ENCODE results near the gene RBM4B. TPM values are rescaled to one million over a fixed set of nuclear protein-coding genes. Genes with fewer than 3 reads are reported as not detected.

Gene RBM4B
- total and polyA plus RNA-seq, 2 of the 4 experiments (the other 2 are of a cell fraction) = 23.1 to 26.7 TPM

DNA sequence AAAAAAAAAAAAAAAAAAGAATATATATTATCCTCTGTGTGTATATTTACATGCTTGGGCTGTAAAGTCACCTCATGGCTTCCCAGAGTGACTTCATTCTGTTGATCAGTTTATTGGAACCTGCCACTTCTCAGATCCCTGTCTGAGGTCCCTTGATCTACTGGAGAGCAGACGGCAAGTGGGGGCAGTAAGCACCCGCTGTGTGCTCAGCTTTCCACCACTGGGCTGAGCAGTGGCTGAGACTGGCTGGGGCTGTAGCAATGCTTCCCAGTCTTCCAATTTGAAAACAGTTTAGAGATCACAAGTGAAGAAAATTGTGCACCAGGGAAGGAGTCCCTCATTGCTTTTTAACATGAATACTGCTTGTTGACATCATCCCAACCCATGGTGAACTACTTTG, 6.9 kb upstream of the RBM4B start (continued):
- TF ChIP-seq, protein P1, sequence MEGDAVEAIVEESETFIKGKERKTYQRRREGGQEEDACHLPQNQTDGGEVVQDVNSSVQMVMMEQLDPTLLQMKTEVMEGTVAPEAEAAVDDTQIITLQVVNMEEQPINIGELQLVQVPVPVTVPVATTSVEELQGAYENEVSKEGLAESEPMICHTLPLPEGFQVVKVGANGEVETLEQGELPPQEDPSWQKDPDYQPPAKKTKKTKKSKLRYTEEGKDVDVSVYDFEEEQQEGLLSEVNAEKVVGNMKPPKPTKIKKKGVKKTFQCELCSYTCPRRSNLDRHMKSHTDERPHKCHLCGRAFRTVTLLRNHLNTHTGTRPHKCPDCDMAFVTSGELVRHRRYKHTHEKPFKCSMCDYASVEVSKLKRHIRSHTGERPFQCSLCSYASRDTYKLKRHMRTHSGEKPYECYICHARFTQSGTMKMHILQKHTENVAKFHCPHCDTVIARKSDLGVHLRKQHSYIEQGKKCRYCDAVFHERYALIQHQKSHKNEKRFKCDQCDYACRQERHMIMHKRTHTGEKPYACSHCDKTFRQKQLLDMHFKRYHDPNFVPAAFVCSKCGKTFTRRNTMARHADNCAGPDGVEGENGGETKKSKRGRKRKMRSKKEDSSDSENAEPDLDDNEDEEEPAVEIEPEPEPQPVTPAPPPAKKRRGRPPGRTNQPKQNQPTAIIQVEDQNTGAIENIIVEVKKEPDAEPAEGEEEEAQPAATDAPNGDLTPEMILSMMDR (conservative IDR thresholded peaks at IDR 0.05; ENCODE audit: low read depth, low read length) = no peak
- no peak for TF ChIP-seq FOS (IDR thresholded peaks at IDR 0.05; ENCODE audit: low read depth, low read length)

DNA sequence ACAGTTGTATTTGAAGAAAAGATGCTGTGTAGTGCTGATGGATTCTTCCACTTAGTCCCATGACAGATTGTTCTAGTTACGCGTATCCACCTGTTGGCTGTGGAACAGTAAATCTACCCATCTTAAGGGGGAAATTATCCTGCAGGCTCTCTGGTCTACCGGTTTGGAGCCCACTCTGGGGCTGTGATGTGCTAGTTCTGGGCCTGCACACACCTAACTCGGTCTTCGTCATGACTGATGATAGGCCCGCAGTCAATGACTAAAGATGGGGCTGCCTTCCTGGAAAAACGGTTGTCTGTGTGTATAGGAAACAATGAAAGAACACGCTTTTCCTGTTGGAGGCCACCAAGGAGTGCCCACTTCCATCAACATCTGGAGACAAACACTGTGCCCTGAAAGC, 6.2 kb upstream of the RBM4B start:
- POLR2A ChIA-PET (ENCODE audit: unreplicated experiment) = no interaction called here
- in situ Hi-C loops (cut with MboI; ENCODE audit: low sequenced_read_pairs) = loop anchor here (10.0 kb wide), 1 partner anchor 279 kb away; no protein-coding TSS in a partner anchor
- no peak overlapping the region for H2AK9ac ChIP-seq (replicated peaks; ENCODE audit: low read depth, low read length, poor library complexity)
- no peak overlapping the region for H3K23ac ChIP-seq (ENCODE audit: low read depth, low read length)
- H2AK5ac ChIP-seq (ENCODE audit: low read depth, low read length) = no peak overlapping the region
- BruUV-seq (replicated peaks) = no TSS peak
- no peaks in the 10 kb centered on the region; the same call in 1 of the 2 replicates for H4K20me1 ChIP-seq (ENCODE audit: insufficient read depth, low read length)
- no peak overlapping the region for H2AFZ ChIP-seq (replicated peaks; ENCODE audit: low read length, poor library complexity)
- dilution Hi-C loops (cut with HindIII; ENCODE audit: low sequenced_read_pairs, unreplicated experiment) = no loop called here
- ATAC-seq (ENCODE audit: low read depth) (no peak), DNase-seq (no peak)
- no peak overlapping the region for H3K4ac ChIP-seq (ENCODE audit: low read depth, low read length)
- no peak overlapping the region for H3K56ac ChIP-seq (ENCODE audit: extremely low read depth, insufficient read depth, low read length)
- no peaks in the 10 kb centered on the region for H3K9me3 ChIP-seq (ENCODE audit: control insufficient read depth, insufficient read depth, low read length)
- no peak overlapping the region for H2BK120ac ChIP-seq (ENCODE audit: low read depth, low read length)
- no peak overlapping the region for H2BK5ac ChIP-seq (ENCODE audit: low read depth, low read length, poor library complexity, severe bottlenecking)
- CTCF ChIA-PET = no interaction called here
- H3K9ac ChIP-seq (ENCODE audit: low read depth, low read length) = no peak overlapping the region
- no peaks in the 10 kb centered on the region for H3K4me1 ChIP-seq (ENCODE audit: control insufficient read depth, insufficient read depth, low read length)
- H3K27ac ChIP-seq (ENCODE audit: insufficient read depth, low read length) = no peak overlapping the region
- 0 out of 2 replicates have a peak, but pooled peaks cover 1% of the 10 kb centered on the region for H3K36me3 ChIP-seq (ENCODE audit: control insufficient read depth, insufficient read depth, low read length)
- H3K18ac ChIP-seq (ENCODE audit: low read depth, low read length) = no peak overlapping the region
- H3K79me1 ChIP-seq (ENCODE audit: low read depth in 1 of 2, low read length in 2 of 2) = no peaks in the 10 kb centered on the region
- no peak overlapping the region for H4K5ac ChIP-seq (ENCODE audit: low read depth, low read length)
- H3K14ac ChIP-seq (replicated peaks; ENCODE audit: low read depth, low read length) = no peak overlapping the region
- H3K4me2 ChIP-seq (ENCODE audit: low read depth, low read length) = no peak overlapping the region
- no peak overlapping the region for H4K91ac ChIP-seq (ENCODE audit: insufficient read depth, low read depth, low read length)
- intact Hi-C loops (cut with micrococcal nuclease) = no loop called here
- no peak overlapping the region for H4K8ac ChIP-seq (ENCODE audit: low read depth in 2 of 2, low read length in 2 of 2)
- H3K4me3 ChIP-seq (ENCODE audit: insufficient read depth, low read depth, low read length) = no peak overlapping the region
- H3K9me1 ChIP-seq (ENCODE audit: insufficient read depth, low read length) = no peaks in the 10 kb centered on the region
- no peaks in the 10 kb centered on the region for H3K27me3 ChIP-seq (ENCODE audit: control insufficient read depth, insufficient read depth, low read length)
- no peak overlapping the region for H2BK20ac ChIP-seq (ENCODE audit: low read depth, low read length)
- WGBS, 2 experiments (ENCODE audit: extremely low coverage in 2 of 2, insufficient read length in 1 of 2) = 100% methylated on average over 3 of the region's 8 CpGs; no CpG with 5 or more reads in 1 of the 2 experiments
- no peak for TF ChIP-seq BHLHE40 (IDR thresholded peaks at IDR 0.05; ENCODE audit: low read depth, low read length)
- TF ChIP-seq USF2 (IDR thresholded peaks at IDR 0.05; ENCODE audit: low read depth, low read length) = no peak
- no peak for TF ChIP-seq SMC3 (IDR thresholded peaks at IDR 0.05; ENCODE audit: low read depth, low read length)
- TF ChIP-seq MAFK (IDR thresholded peaks at IDR 0.05; ENCODE audit: low read depth, low read length) = no peak
- TF ChIP-seq MXI1 (IDR thresholded peaks at IDR 0.05; ENCODE audit: borderline replicate concordance, low read depth, low read length) = no peak
- TF ChIP-seq CHD1 (IDR thresholded peaks at IDR 0.05; ENCODE audit: low read depth, low read length) = no peak
- no peak for TF ChIP-seq RAD21 (IDR thresholded peaks at IDR 0.05; ENCODE audit: low read length)
- TF ChIP-seq MAZ (IDR thresholded peaks at IDR 0.05; ENCODE audit: borderline replicate concordance, low read depth, low read length) = no peak
- H2BK15ac ChIP-seq (ENCODE audit: low read depth, low read length) = no peak overlapping the region
